Inflammatory macrophage treated with lipopolysaccharide for 4 hours (primary cell): Measurements from ENCODE around the gene DCST2.

ENCODE experiments used
- DNase-seq: peaks from one replicate; pipeline ENCODE4 v3.0.0-alpha.2; 2020

DCST2 gene

DNA sequence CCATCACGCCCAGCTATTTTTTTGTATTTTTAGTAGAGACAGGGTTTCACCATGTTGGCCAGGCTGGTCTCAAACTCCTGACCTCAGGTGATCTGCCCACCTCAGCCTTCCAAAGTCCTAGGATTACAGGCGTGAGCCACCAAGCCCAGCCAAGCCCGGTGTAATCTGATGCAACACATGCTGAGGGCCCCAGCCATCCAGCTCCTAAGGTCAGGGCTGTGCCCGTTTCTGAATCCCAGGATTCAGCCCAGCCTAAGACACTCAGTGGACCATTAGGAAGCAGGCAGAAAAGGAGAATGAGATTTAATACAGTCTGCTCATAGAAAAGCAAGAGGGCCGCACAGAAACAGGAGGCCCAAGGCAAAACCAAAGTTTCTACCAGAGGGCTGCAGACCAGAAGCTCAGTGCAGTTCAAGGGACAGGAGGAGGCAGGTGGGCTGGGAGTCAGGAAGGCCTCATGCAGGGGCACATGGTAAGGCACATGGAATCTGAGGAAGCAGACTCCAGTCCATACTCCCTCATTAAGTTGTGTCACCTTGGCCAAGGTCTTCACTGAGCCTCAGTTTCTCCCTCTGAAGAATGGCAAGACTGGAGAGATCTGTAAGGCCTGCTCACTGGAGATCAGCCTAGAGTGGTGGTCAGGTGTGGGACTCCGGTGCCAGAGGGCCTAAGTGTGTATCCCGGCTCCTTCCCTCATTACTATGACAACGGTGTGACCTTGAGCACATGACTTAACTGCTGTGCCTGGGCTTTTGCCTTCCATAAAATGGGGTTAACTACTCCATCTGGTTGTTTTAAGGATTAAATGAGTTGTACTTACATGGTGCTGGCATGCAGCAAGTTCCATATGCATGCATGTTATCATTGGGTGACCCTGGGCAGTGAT is 15.1 kb upstream of the DCST2 start:
- no peak for DNase-seq

DNA sequence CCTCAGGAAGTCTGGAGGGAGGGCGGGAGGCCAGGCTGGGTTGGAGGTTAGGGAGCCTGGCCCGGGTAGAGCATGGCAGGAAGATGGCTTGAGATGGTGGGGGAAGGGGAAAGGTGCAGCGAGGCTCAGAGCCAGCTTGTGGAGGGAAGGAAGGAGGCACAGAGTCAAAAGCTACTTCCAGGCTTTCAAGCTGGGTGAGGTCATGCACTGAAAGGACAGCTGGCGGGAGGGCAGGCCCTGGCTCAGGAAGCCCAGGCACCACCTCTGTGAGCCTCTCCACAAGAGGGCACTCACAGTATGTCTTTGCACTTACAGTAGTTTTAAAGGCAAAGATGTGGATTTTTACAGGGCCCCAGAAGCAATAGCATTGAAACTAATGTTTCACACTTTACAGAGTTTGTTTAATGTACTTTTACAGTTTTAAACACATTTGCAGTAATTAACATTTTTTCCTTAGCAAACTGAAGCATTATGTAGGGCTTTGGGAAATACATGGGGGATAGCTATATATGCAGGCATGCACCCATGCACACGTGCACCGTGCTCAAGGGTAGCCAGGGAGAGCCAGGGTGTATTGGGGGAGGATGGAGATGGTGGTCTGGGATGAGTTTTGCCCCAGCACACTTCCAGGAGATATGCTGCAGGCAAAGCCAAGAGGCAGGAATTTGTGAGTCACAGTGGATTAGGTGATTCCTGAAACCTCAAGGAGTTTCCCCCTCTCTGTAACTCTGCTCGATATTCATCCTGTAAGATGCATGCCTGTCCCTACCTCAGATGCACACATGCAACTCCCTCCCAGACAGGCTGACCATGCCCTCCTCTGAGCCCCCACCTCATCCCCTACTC is 11.5 kb upstream of the DCST2 start:
- peak; percentile 91 for DNase-seq

GRCh38 chr1:155044365-155044764 is 10.8 kb upstream of the DCST2 start:
- DNase-seq, result no peak

- no peak for DNase-seq
Measured at GRCh38 chr1:155043793-155044192, 10.2 kb upstream of the DCST2 start.

GRCh38 chr1:155043301-155043702 is 9.7 kb upstream of the DCST2 start:
- DNase-seq, result no peak

DNA sequence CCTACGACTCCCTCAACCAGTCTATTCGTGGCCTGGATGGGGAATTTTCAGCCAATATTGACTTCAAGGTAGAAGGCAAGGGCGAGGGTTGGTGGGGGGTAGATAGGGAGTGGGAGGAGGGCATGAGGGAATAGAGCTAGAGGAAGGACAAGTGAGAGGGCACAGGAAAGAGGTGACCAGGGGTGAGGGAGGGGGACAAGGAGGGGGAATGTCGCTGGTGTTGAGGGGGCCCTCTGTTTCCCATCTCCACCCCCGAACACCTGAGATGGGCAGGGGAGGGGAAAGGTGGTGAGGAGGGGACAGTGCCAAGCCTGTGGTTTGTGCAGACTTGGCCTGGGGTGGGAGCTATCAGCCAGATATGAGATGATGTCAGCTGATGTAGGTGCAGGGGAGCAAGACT is 9.2 kb upstream of the DCST2 start:
- no peak for DNase-seq

DNA sequence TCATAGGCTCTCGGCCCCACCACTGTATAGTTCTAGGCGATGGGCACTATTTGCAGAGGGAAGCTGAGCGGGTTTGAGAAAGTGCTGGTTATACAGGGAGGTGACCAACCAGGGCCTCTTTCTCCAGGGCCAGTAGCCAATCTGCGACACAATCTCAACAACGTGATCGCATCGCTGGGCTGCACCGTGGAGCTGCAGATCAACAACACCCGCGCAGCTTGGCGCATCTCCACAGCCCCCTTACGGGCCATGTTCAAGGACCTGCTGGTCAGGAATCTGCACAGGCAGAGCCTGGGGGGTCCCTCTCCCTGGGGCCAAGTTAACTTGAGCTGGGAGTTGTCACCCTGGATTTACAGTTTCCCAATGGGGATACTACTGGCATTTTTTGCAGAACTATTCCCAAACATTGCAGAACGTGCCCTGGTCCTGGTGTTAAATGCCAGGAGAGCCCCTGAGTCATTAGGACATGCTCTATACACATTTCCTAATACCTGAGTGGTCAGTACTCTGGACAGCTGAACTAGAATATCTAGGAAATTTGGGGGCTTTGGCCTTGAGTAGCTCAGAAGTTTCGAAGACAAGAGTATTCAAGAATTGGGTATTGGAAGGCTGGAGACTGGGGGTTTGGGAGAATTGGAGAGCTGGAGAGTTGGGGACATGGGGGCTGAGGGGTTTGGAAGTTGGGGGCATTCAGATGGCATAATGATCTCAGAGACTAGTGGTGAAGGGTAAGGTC is 6.9 kb upstream of the DCST2 start:
- no peak for DNase-seq

DNA sequence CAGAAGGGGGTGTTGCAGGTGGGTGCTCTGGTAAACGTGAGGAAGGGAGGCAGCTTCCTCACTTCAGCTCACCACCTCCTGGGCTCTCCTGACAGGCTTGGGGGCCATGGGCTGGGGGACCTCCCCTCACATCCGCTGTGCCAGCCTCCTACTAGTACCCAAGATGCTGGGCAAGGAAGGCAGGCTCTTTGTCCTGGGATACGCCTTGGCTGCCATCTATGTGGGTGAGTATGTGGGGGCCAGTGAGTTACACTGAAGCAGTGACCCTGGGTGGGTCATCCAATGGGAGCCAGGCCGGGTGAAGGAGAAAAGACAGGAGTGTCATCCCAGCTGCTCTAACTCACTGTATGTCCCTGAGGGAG is 5.7 kb upstream of the DCST2 start:
- no peak for DNase-seq

- DNase-seq, result peak; percentile 23
Measured at GRCh38 chr1:155038602-155039307, 5.2 kb upstream of the DCST2 start.

DNA sequence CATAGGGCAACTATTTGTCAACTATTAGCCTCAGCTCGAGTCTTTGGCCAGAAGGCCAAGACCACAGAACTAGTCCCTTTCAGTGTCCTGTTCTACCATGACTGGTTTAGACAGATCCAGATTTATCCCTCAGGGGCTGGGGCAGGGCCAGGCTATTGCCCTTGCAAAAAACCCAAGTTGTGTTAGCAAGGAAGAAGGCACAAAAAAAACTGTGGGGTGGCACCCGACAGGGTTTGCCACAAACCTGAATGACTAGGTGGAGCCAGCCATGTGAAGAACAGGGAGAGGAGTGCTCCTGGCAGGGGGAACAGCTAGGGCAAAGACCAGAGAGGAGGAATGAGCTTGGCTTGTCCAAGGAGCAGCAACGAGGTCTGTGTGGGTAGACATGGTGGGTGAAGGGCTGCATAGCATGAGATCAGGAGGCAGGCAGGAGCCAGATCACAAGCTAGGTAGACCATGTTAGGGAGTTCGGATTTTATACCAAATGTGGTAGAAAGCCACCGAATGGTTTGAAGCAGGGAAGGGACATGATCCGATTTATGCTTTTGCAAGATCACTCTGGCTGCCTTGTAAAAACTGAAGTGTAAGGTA is 4.4 kb upstream of the DCST2 start:
- DNase-seq, result no peak

- DNase-seq, result no peak
Measured at GRCh38 chr1:155037043-155037442, 3.5 kb upstream of the DCST2 start.

GRCh38 chr1:155035936-155036335 is 2.4 kb upstream of the DCST2 start:
- peak; percentile 81 for DNase-seq

DNA sequence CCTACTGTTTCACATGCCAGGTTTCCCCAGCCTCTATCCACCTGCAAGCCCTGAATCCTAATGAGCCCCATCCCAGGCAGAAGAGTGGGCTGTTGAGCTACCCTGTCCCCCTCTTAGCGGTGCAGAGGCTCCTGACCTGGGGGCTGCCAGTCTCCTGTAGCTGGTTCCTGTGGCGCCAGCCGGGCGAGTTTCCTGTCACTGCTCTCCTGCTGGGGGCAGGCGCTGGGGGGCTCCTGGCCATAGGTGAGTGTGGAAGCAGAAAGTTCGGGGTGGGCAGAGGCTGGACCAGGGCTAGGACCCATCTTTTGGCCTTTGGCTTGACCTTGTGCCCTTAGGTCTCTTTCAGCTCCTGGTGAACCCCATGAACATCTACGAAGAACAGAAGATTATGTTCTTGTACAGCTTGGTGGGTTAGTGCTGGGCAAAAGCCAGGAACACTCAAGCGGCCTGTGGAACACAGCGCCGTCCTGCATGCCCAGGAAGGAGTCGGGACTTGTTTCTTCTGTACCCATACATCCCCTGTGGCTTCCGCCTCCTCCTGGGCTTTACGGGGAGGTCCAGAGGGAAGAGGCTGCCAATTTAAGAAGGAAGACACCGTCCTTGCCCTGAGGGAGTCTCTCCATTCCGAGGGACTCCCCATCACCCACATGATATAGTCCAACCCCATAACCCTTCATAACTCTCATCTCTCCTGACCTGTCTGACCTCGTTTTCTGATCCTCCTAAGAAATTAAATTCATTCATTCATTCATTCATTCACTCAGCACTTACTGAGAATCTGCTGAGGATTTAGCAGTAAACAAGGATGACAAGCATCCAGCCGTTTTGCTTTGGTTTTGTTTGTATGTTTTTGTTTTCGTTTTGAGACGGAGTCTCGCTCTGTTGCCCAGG is 982 bp upstream of the DCST2 start:
- no peak for DNase-seq

DNA sequence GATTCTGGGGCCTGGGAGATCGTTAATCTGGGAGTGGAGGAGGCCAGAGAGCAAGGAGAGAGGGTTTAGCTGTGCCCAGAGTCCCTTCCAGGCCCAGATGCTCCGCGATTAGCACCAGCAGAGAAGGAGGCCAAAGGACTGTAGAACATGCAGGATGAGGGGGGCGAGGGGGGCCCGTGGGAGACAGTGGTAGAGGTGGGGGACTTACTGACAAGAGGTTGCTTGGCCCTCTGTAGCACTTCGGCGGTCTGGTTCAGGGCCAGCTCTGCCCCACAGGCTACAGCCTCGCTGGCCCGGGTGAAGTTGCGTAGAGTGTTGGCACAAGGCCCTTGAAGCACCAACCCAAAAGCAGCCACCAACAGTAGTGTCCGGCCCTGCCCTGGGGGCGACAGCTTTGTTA is 695 bp downstream of the DCST2 start:
- DNase-seq, result no peak

DNA sequence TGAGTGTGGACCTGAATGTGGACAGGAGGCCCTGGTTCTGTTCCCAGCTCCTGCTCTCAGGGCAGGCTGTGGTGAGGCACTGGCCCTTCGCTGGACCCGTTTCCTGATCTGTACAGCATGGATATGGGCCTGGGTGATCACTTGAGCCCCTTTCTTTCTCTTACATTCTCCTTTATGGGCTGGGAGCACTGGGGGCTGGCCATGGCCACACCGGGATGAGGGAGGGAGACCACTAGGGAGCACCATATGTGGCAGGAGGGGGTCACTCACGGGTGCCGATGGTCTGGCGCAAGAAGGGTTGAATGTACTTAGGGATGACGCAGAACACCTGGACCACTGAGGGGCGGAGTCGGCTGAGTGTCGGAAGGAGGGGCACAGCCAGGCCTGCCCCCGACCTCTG is 2.7 kb downstream of the DCST2 start:
- no peak for DNase-seq

- DNase-seq, result no peak
Measured at GRCh38 chr1:155030243-155030795, 3.3 kb downstream of the DCST2 start.

DNA sequence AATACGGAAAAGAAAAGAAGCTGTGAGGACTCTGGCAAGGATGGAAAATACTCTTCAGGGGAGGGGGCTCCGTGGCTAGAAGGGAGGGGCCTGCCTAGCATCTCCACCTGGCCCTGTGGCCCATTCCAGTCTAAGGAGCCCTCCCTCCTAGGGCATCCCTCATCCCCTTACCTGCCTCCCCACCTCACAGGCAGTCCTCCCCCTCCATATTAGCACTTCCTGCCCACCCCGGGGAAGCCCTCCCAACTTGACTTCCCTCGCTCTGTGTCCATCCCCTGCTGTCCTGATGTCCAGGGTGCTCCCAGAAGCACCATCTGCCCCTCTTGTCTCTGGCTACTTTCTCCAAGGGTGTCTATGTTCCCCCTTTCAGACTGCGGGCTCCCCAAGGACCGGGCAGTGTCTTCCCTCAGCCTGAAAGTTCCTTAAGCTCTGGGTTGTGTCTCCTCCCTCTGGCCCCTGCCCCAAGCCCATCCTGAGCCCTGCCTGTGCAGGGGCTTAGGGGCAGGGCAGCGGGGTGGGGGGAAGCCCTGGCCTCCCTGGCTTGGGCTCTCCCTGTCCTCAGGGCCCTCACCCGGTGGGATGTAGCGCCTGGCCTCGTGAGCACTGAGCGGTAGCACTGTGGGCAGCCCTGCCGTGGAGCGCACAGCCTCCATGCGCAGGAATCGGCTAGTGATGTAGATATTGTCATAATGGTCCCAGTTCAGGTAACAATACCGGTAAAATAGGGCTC is 3.9 kb downstream of the DCST2 start:
- no peak for DNase-seq

DNA sequence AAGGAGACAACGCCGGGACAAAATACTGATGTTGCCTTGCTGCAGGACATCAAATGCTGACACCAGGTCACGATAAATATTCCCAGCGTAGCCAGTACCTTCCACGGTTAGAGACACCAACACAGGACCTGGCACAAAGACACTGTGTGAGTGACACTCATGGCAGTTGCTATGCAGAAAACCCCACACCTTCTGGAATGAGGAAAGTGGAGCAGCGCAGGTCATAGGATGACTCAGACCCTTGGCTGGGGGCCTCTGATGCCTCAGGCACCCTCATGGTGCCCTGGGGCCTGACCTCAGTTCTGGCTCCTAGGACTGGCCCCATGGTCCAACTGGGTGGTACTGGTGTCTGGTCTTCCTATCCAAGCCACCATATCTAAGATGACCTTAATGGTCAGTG is 7.0 kb downstream of the DCST2 start:
- no peak for DNase-seq

GRCh38 chr1:155026154-155026553 is 7.4 kb downstream of the DCST2 start:
- DNase-seq, result no peak

- no peak for DNase-seq
Measured at GRCh38 chr1:155024315-155024714, 9.3 kb downstream of the DCST2 start.
